GM21515 (cell line): Measurements from ENCODE around the gene TMEM223.
"Not testable (repeated sequence)": the region's sequence is repeated elsewhere in the genome, so short reads cannot be mapped to it uniquely, and the experiment has no call there.

Experiments used
- ATAC-seq: cut with Tn5 transposase; IDR thresholded peaks from one replicate; pipeline ENCODE4 v1.9.1; 2021; ENCODE audit not compliant: unreplicated experiment

The TMEM223 gene

GRCh38 chr11:62755086-62755615 is 36.7 kb downstream of the TMEM223 start:
- no peak for ATAC-seq

- peak; percentile 91 for ATAC-seq
These were observed 37.8 kb downstream of the TMEM223 start, which contains the start of gene ZBTB3 for GRCh38 chr11:62753736-62754603. ZBTB3 (minus strand) TSS chr11:62754160; CDS start chr11:62753664, 496 bp downstream.

GRCh38 chr11:62752994-62753735 is 38.6 kb downstream of the TMEM223 start:
- ATAC-seq: peak; percentile 1

GRCh38 chr11:62752177-62752785 is 39.5 kb downstream of the TMEM223 start:
- ATAC-seq: no peak

- not testable (repeated sequence) for ATAC-seq
These were observed 41.9 kb downstream of the TMEM223 start for GRCh38 chr11:62749931-62750330.

GRCh38 chr11:62747475-62748160 is 44.2 kb downstream of the TMEM223 start:
- ATAC-seq: no peak
